Measurements from ENCODE around the gene CHCHD6.

The CHCHD6 gene

DNA sequence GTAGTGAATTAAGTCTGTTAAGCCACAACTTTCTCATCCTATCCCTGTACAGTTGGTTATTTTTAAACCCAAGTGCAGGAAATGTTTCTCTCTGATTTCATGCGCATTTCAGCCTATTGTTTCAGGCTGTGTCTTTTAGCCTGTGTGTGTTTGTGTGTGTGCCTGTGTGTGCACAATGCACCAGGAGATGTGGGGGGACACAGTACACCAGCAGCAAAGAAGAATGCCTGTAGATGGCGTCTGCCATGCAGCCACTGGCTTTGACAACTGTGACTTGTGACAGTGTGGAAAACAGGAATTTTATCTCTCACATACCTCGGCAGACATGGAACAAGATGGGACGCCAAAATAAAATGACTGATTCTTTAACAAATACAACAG is 235.3 kb downstream of the CHCHD6 start:
- Histone ChIP-seq H3K79me2 (ENCODE audit: insufficient read depth, low read length) (no peaks in the 10 kb centered on the region), H3K27ac (ENCODE audit: low read length) (no peak overlapping the region), H2AFZ (ENCODE audit: low read depth, low read length) (no peak overlapping the region), H3K4me2 (ENCODE audit: insufficient read depth, low read length) (no peak overlapping the region), H3K9ac (ENCODE audit: low read depth, low read length) (no peak overlapping the region), H4K20me1 (ENCODE audit: insufficient read depth, low read length) (peaks cover 9% of the 10 kb centered on the region; the same call in 1 of the 2 replicates), H3K27me3 (ENCODE audit: insufficient read depth, low read length, poor library complexity) (no peaks in the 10 kb centered on the region), H3K9me3 (ENCODE audit: insufficient read depth, low read length, severe bottlenecking) (no peaks in the 10 kb centered on the region), H3K36me3 (ENCODE audit: insufficient read depth, low read length) (peaks cover 3% of the 10 kb centered on the region; the same call in 1 of the 2 replicates), H3K4me1 (ENCODE audit: insufficient read depth, low read length) (no peaks in the 10 kb centered on the region), H3K4me3 (ENCODE audit: low read depth in 1 of 2, low read length in 2 of 2) (no peak overlapping the region)
- ATAC-seq (ENCODE audit: insufficient read depth, low read depth) (no peak), DNase-seq (no peak)
- TF ChIP-seq EZH2 (IDR thresholded peaks at IDR 0.05; ENCODE audit: borderline replicate concordance, low read depth, low read length, severe bottlenecking) = no peak
- TF ChIP-seq, protein P1, sequence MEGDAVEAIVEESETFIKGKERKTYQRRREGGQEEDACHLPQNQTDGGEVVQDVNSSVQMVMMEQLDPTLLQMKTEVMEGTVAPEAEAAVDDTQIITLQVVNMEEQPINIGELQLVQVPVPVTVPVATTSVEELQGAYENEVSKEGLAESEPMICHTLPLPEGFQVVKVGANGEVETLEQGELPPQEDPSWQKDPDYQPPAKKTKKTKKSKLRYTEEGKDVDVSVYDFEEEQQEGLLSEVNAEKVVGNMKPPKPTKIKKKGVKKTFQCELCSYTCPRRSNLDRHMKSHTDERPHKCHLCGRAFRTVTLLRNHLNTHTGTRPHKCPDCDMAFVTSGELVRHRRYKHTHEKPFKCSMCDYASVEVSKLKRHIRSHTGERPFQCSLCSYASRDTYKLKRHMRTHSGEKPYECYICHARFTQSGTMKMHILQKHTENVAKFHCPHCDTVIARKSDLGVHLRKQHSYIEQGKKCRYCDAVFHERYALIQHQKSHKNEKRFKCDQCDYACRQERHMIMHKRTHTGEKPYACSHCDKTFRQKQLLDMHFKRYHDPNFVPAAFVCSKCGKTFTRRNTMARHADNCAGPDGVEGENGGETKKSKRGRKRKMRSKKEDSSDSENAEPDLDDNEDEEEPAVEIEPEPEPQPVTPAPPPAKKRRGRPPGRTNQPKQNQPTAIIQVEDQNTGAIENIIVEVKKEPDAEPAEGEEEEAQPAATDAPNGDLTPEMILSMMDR (IDR thresholded peaks at IDR 0.05; ENCODE audit: borderline replicate concordance, extremely low read depth, low read length, poor library complexity, severe bottlenecking) = peak; percentile 17

GRCh38 chr3:126939733-126940132 is 235.7 kb downstream of the CHCHD6 start:
- Histone ChIP-seq H4K20me1 (ENCODE audit: insufficient read depth, low read length) (peaks cover 9% of the 10 kb centered on the region; the same call in 1 of the 2 replicates), H3K9me3 (ENCODE audit: insufficient read depth, low read length, severe bottlenecking) (no peaks in the 10 kb centered on the region), H3K4me1 (ENCODE audit: insufficient read depth, low read length) (no peaks in the 10 kb centered on the region), H3K4me2 (ENCODE audit: insufficient read depth, low read length) (no peak overlapping the region), H3K27me3 (ENCODE audit: insufficient read depth, low read length, poor library complexity) (no peaks in the 10 kb centered on the region), H2AFZ (ENCODE audit: low read depth, low read length) (no peak overlapping the region), H3K36me3 (ENCODE audit: insufficient read depth, low read length) (peaks cover 3% of the 10 kb centered on the region; the same call in 1 of the 2 replicates), H3K27ac (ENCODE audit: low read length) (no peak overlapping the region), H3K79me2 (ENCODE audit: insufficient read depth, low read length) (no peaks in the 10 kb centered on the region), H3K4me3 (ENCODE audit: low read depth in 1 of 2, low read length in 2 of 2) (no peak overlapping the region), H3K9ac (ENCODE audit: low read depth, low read length) (no peak overlapping the region)
- DNase-seq (no peak), ATAC-seq (ENCODE audit: insufficient read depth, low read depth) (no peak)
- TF ChIP-seq, protein P1 (IDR thresholded peaks at IDR 0.05; ENCODE audit: borderline replicate concordance, extremely low read depth, low read length, poor library complexity, severe bottlenecking) = no peak
- no peak for TF ChIP-seq EZH2 (IDR thresholded peaks at IDR 0.05; ENCODE audit: borderline replicate concordance, low read depth, low read length, severe bottlenecking)

- TF ChIP-seq, protein P1 (IDR thresholded peaks at IDR 0.05; ENCODE audit: borderline replicate concordance, extremely low read depth, low read length, poor library complexity, severe bottlenecking) = no peak
- no peak for TF ChIP-seq EZH2 (IDR thresholded peaks at IDR 0.05; ENCODE audit: borderline replicate concordance, low read depth, low read length, severe bottlenecking)
- no peak overlapping the region for H2AFZ ChIP-seq (ENCODE audit: low read depth, low read length)
- ATAC-seq (ENCODE audit: insufficient read depth, low read depth) = no peak
These were observed 237.8 kb downstream of the CHCHD6 start for GRCh38 chr3:126941721-126942270.

More at GRCh38 chr3:126941721-126942270, 237.8 kb downstream of the CHCHD6 start:
- H3K36me3 ChIP-seq (ENCODE audit: insufficient read depth, low read length) = no peaks in the 10 kb centered on the region; the same call in 1 of the 2 replicates
- no peak overlapping the region for H3K9ac ChIP-seq (ENCODE audit: low read depth, low read length)
- H3K4me1 ChIP-seq (ENCODE audit: insufficient read depth, low read length) = no peaks in the 10 kb centered on the region
- H4K20me1 ChIP-seq (ENCODE audit: insufficient read depth, low read length) = peaks cover 9% of the 10 kb centered on the region; the same call in 1 of the 2 replicates
- H3K27ac ChIP-seq (ENCODE audit: low read length) = no peak overlapping the region
- DNase-seq = no peak
- no peak overlapping the region for H3K4me2 ChIP-seq (ENCODE audit: insufficient read depth, low read length)
- no peaks in the 10 kb centered on the region for H3K27me3 ChIP-seq (ENCODE audit: insufficient read depth, low read length, poor library complexity)
- no peak overlapping the region for H3K4me3 ChIP-seq (ENCODE audit: low read depth in 1 of 2, low read length in 2 of 2)
- no peaks in the 10 kb centered on the region for H3K9me3 ChIP-seq (ENCODE audit: insufficient read depth, low read length, severe bottlenecking)
- H3K79me2 ChIP-seq (ENCODE audit: insufficient read depth, low read length) = no peaks in the 10 kb centered on the region

Measured in DND-41 (cell line).